Activated CD4-positive, CD25-positive, alpha-beta regulatory T cell (primary cell): ENCODE measurements around the gene CTSV.
A peak's percentile ranks its signal among the peaks of the same experiment; 100 is the strongest.
"Not testable (repeated sequence)": the region's sequence is repeated elsewhere in the genome, so short reads cannot be mapped to it uniquely, and the experiment has no call there.

Source experiments
- DNase-seq, 4 experiments: peaks; one replicate each; lab custom pipeline; 2025; lab: John Stamatoyannopoulos, UW

Gene CTSV

GRCh38 chr9:97041898-97042297 is 3.0 kb upstream of the CTSV start:
- DNase-seq, result no peak

- DNase-seq, result no peak
These were observed 545 bp upstream of the CTSV start for GRCh38 chr9:97039514-97039860.

DNA sequence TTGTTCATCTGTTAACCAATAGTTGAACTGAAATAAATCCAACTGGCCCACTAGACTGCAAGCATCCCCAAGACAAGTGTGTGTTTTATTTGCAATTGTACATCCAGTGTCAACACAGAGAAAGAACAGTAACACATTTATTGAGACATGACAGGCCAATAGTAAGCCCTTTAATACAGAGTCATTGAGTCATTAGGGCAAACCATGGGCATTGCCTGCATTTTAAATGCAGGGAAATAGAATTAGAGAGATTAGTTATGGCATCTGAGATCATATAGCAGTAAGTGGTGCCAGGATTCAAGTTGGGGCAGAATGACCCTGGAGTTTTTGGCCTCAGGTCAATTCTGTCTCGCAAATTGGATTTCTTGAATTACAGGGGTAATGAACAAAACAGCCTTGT is 15.4 kb downstream of the CTSV start:
- DNase-seq, result not testable (repeated sequence)

- peak; percentile 28 to 58 (median 44) for DNase-seq
These were observed 25.5 kb downstream of the CTSV start for GRCh38 chr9:97013151-97014132.

GRCh38 chr9:97012617-97013016 is 26.3 kb downstream of the CTSV start:
- not testable (repeated sequence) for DNase-seq

GRCh38 chr9:97002195-97002594 is 36.7 kb downstream of the CTSV start:
- DNase-seq, result not testable (repeated sequence)

- not testable (repeated sequence) for DNase-seq
These were observed 37.6 kb downstream of the CTSV start for GRCh38 chr9:97001338-97001737.

- not testable (repeated sequence) for DNase-seq
These were observed 38.7 kb downstream of the CTSV start for GRCh38 chr9:97000139-97000787.

GRCh38 chr9:96999733-97000132 is 39.2 kb downstream of the CTSV start:
- DNase-seq, result not testable (repeated sequence)

DNA sequence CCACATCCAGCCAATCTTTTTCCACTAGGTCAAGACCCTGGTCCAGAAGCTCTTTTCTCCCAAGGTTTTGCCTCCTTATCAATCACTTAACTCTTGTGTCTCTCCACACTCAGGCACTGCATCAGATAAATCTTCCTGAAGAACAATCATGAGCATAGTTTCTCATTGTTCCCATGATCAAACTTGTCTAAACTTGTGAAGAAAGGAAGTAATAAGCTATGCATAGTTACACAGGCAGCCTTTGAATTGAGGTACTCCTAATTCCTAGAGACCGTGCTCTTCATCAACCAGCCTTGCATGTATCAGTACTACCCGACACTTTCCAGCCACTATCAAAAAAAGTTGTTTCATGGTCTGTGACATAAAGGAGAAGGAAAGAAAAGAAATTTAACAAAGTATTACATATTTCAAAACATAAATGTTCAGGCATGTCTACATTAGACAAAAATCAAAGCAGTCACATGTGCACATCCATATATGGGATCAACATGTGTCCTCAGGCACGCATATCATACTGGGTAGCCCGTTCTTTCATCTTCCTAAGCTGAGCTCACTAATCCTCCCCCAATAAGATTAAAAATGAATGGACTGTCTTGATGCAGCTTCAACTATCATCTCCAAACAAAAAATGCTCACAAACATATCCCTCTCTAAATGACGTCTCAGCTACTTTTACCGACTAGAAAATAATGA is 41.8 kb downstream of the CTSV start:
- DNase-seq, result not testable (repeated sequence)

DNA sequence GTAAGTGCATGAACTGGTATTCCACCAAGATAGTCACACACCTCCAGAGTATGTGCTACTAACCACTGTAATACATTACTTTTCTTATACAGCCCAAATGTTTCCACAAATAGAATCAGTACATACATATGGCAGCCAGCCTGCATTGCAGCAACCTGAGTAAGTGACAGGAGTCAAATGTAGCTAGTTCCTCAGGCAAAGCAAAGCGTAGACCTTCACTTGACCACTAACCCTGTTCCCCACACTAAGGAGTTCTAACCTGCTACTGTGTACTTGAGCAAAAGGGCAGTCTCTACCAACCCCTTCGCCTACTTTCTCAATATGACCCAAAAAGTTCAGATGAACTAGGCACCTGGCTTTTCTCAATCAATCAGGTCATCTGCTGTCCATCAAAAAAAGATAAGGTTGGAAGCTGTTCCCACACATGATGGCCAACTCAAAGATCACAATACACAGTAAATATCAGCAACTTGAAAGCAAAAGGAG is 44.4 kb downstream of the CTSV start:
- not testable (repeated sequence) for DNase-seq

GRCh38 chr9:96992303-96992702 is 46.6 kb downstream of the CTSV start:
- DNase-seq, result not testable (repeated sequence)

- not testable (repeated sequence) for DNase-seq
These were observed 49.1 kb downstream of the CTSV start for GRCh38 chr9:96989747-96990318.

- not testable (repeated sequence) for DNase-seq
These were observed 54.1 kb downstream of the CTSV start for GRCh38 chr9:96984887-96985286.

GRCh38 chr9:96984139-96984538 is 54.8 kb downstream of the CTSV start:
- not testable (repeated sequence) for DNase-seq

- not testable (repeated sequence) for DNase-seq
These were observed 55.3 kb downstream of the CTSV start for GRCh38 chr9:96983496-96984122.
